ENCODE data around the gene SLIT3. TPM values are rescaled to one million over a fixed set of nuclear protein-coding genes. Genes with fewer than 3 reads are reported as not detected.

The SLIT3 gene
- total and polyA plus RNA-seq, 9 of the 15 experiments (the other 6 are each of a cell fraction or from before 2014, with no cell fraction given), result 0.01 to 0.04 TPM; not detected in 7

DNA sequence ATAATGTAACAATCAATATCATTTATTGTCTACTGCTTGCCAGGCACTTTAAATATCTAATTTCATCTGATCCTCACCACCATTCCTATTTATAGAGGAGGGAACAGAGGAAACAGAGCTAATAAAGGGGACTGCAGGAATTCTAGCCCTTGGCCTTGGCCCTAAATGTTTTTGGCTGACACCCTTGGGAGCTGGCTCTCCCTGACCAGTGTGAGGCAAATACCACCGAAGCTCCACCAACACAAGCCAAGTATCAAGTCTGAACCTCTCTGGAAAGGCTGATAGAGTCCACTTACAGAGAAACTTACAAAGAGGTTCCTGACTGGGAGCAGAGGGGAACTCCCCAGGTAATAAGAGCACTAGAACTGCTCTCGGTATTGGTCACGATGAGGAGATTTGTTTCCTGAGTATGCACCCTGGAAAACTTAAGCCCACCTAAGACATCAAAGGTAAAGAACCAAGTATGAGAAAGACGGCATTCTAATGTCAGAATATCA, 478.6 kb downstream of the SLIT3 start:
- H2AFZ ChIP-seq (ENCODE audit: low read depth, low read length), result no peak overlapping the region
- 0% methylated on average over 4 of the region's 4 CpGs for WGBS (ENCODE audit: insufficient coverage, low coverage, missing lambda C conversion rate)
- POLR2A ChIA-PET, result no interaction called here
- H3K4me2 ChIP-seq (ENCODE audit: insufficient read depth, low read length), result no peak overlapping the region
- in situ Hi-C loops (cut with MboI), result no loop called here
- no peak overlapping the region for H3K4me3 ChIP-seq
- H3K79me2 ChIP-seq (ENCODE audit: control insufficient read depth, insufficient read depth, low read length), result no peaks in the 10 kb centered on the region
- no peaks in the 10 kb centered on the region for H3K9me3 ChIP-seq (replicated peaks; ENCODE audit: control insufficient read depth, insufficient read depth, low read depth, low read length)
- FAIRE-seq, result no peak
- H3K4me1 ChIP-seq (replicated peaks in 1 of 2; ENCODE audit: control insufficient read depth in 2 of 2, insufficient read depth in 2 of 2, low read length in 2 of 2), result no peaks in the 10 kb centered on the region
- no peak overlapping the region for H3K27ac ChIP-seq (ENCODE audit: extremely low read depth, low read depth, low read length)
- intact Hi-C loops (cut with micrococcal nuclease), result no loop called here
- H3K36me3 ChIP-seq (ENCODE audit: control insufficient read depth, insufficient read depth, low read length), result no peaks in the 10 kb centered on the region
- no peaks in the 10 kb centered on the region; the same call in 1 of the 2 replicates for H4K20me1 ChIP-seq (replicated peaks; ENCODE audit: control insufficient read depth, insufficient read depth, low read length)
- CTCF ChIA-PET (ENCODE audit: low intra/inter-chr PET ratio), result no interaction called here
- no peak for DNase-seq (ENCODE audit: extremely low read depth in 1 of 4, low spot score in 3 of 4)
- peaks cover 19 to 49% of the 10 kb centered on the region in 2 experiments for H3K27me3 ChIP-seq (ENCODE audit: control insufficient read depth in 2 of 2, insufficient read depth in 2 of 2, low read length in 2 of 2)
- no TSS peak for BruUV-seq (replicated peaks)
- TF ChIP-seq ZNF347 (CRISPR knock-in tag; IDR thresholded peaks at IDR 0.05; ENCODE audit: low read depth), result no peak
- TF ChIP-seq BRF2 (IDR thresholded peaks at IDR 0.05; ENCODE audit: borderline replicate concordance, insufficient read depth, insufficient read length), result no peak
- TF ChIP-seq ZNF23 (CRISPR knock-in tag; IDR thresholded peaks at IDR 0.05), result no peak
- TF ChIP-seq ZNF239 (CRISPR knock-in tag; IDR thresholded peaks at IDR 0.05), result no peak
- TF ChIP-seq RNF2 (IDR thresholded peaks at IDR 0.05), result no peak
- no peak for TF ChIP-seq PHF8 (IDR thresholded peaks at IDR 0.05; ENCODE audit: borderline replicate concordance, low read length)
- TF ChIP-seq NCOA1 (IDR thresholded peaks at IDR 0.05; ENCODE audit: low read depth), result no peak
- TF ChIP-seq POLR2B (IDR thresholded peaks at IDR 0.05; ENCODE audit: low read depth, partially characterized antibody), result no peak
- H3K9me1 ChIP-seq (ENCODE audit: control insufficient read depth, insufficient read depth, low read length), result no peaks in the 10 kb centered on the region
- no peak overlapping the region for H3K9ac ChIP-seq (ENCODE audit: insufficient read depth in 1 of 2, low read depth in 2 of 2, low read length in 2 of 2)
- ATAC-seq, result no peak
